Measurements from ENCODE around the gene UMAD1.

UMAD1 gene

GRCh38 chr7:7765422-7765821 lies 124.9 kb downstream of the UMAD1 start:
- no peak for DNase-seq (ENCODE audit: low read depth in 1 of 2, low spot score in 1 of 2)
- Histone ChIP-seq H3K27me3 (ENCODE audit: insufficient read depth, poor library complexity, severe bottlenecking) (no peaks in the 10 kb centered on the region), H3K4me3 (replicated peaks; ENCODE audit: insufficient read depth, low read length) (no peak overlapping the region), H3K27ac (replicated peaks) (no peak overlapping the region)
- TF ChIP-seq SPI1 (IDR thresholded peaks at IDR 0.05; ENCODE audit: borderline replicate concordance, low read depth), result no peak
- TF ChIP-seq REST (IDR thresholded peaks at IDR 0.05; ENCODE audit: insufficient replicate concordance, low read depth), result no peak
- TF ChIP-seq GABPA (IDR thresholded peaks at IDR 0.05; ENCODE audit: low read depth), result no peak
- TF ChIP-seq POLR2AphosphoS5 (IDR thresholded peaks at IDR 0.05; ENCODE audit: low read depth), result no peak
- no peak for TF ChIP-seq CTCF (IDR thresholded peaks at IDR 0.05; ENCODE audit: insufficient read depth, low read length)

GRCh38 chr7:7766671-7767070 lies 126.1 kb downstream of the UMAD1 start:
- H3K27me3 ChIP-seq (ENCODE audit: insufficient read depth, poor library complexity, severe bottlenecking), result no peaks in the 10 kb centered on the region
- no peak for DNase-seq (ENCODE audit: low read depth in 1 of 2, low spot score in 1 of 2)
- TF ChIP-seq CTCF (IDR thresholded peaks at IDR 0.05; ENCODE audit: insufficient read depth, low read length) (no peak), POLR2AphosphoS5 (IDR thresholded peaks at IDR 0.05; ENCODE audit: low read depth) (no peak)
- H3K27ac ChIP-seq (replicated peaks), result no peak overlapping the region
- no peak overlapping the region for H3K4me3 ChIP-seq (replicated peaks; ENCODE audit: insufficient read depth, low read length)

DNA sequence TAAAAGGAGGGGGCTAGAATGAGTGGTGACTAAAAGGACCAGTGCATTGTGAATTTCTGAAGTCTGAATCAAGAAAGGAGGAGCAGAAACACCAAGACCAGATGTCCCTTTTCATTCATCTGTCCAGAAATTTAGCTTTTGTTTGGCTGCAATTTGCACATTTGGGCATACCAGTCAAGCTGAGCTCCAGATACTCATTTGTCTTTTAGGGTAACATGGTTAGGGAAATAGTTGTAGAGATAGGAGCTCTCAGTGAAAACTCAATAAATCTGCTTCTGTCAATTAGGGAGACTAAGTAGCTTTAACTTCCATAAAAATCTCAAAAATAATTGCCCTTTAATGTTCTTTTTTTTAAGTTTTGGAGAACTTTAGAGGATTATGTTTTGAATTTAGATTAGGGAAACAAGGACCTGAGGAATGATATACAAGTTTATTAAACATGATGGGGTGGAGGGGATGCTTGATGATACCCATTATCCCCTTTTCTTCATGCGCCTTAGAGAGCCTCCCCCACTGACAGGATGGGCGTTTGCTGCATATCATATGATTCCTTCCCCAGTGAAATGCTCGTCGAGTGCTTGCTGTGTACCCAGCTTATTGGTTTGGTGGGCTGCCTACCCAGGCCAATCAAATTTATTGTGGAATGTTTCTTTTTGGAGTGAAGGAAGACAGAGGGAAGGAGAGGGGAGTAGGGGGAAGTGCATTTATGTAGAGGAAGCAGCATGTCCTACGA lies 128.6 kb downstream of the UMAD1 start:
- Histone ChIP-seq H3K27me3 (ENCODE audit: insufficient read depth, poor library complexity, severe bottlenecking) (no peaks in the 10 kb centered on the region), H3K4me3 (replicated peaks; ENCODE audit: insufficient read depth, low read length) (no peak overlapping the region), H3K27ac (replicated peaks) (no peak overlapping the region)
- DNase-seq (ENCODE audit: low read depth in 1 of 2, low spot score in 1 of 2), result no peak
- no peak for TF ChIP-seq POLR2AphosphoS5 (IDR thresholded peaks at IDR 0.05; ENCODE audit: low read depth)
- no peak for TF ChIP-seq GABPA (IDR thresholded peaks at IDR 0.05; ENCODE audit: low read depth)
- TF ChIP-seq SPI1 (IDR thresholded peaks at IDR 0.05; ENCODE audit: borderline replicate concordance, low read depth), result no peak
- no peak for TF ChIP-seq REST (IDR thresholded peaks at IDR 0.05; ENCODE audit: insufficient replicate concordance, low read depth)
- no peak for TF ChIP-seq CTCF (IDR thresholded peaks at IDR 0.05; ENCODE audit: insufficient read depth, low read length)

Data from HL-60 (cell line).